Stomach (tissue), 4 donors: ENCODE measurements around the gene MAP2K2.

ENCODE experiments used
- CTCF ChIP-seq, 7 experiments: fragments of 450-650 bp in 4 of 7; fragments of 200-600 bp in 3 of 7; sonication (generic) in 3 of 7; IDR thresholded peaks; one replicate each; pipeline ENCODE4 v1.5.1; 2016 to 2019; ENCODE audit warnings: antibody characterized with exemption in 7 of 7, control low read depth in 2 of 7, mild to moderate bottlenecking in 1 of 7
- POLR2A ChIP-seq, 4 donors: fragments of 450-650 bp; IDR thresholded peaks; one replicate each; pipeline ENCODE4 v1.6.1; 2016; ENCODE audit warnings: antibody characterized with exemption in 4 of 4, control low read depth in 2 of 4, mild to moderate bottlenecking in 1 of 4, moderate library complexity in 1 of 4
- POLR2AphosphoS5 ChIP-seq, 3 donors: sonication (generic); formaldehyde crosslinking; IDR thresholded peaks; one replicate each; pipeline ENCODE4 v1.6.1; 2016; ENCODE audit warnings: antibody characterized with exemption in 3 of 3

DNA sequence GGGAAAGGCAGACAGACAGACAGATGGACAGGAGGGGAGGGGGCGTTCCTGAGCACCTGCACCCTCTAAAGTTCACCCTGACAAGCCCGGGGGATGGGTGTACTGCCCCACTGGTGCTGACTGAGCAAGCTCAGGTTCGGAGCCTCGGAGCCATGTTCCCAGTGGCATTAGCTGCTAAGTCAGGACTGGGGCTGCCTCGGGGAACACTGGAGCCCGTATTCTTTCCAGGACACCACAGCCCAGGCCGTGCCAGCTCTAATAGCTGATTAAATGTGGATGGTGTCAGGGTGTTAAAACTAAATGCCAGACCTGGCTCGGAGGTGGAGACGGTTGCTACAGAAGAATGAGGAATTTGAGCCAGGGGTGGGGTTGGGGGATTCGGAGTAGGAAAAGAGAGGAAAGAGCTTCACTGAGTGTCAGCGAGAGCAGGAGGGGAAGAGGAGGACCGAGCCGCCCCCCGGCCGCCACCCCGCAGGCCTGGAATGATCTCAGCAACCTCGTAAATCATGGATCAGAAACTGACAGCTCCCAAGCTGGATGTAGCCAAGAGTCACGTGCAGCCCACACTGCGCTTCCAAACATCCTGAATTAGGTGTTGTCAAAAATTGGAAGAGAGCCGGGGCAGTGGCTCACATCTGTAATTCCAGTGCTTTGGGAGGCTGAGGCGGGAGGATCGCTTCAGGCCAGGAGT is 10.4 kb downstream of the MAP2K2 start:
- no peak for TF ChIP-seq POLR2AphosphoS5 (IDR thresholded peaks at IDR 0.05)
- no peak for TF ChIP-seq CTCF (IDR thresholded peaks at IDR 0.05)
- no peak for TF ChIP-seq POLR2A (IDR thresholded peaks at IDR 0.05)
